ENCODE data around the gene NTSR1. TPM values are rescaled to one million over a fixed set of nuclear protein-coding genes. Genes with fewer than 3 reads are reported as not detected.
A peak's percentile ranks its signal among the peaks of the same experiment; 100 is the strongest.

Gene NTSR1
- total RNA-seq, 1 donor from 2014 or later, result 0.24 TPM

GRCh38 chr20:62670156-62670555, 38.5 kb upstream of the NTSR1 start:
- Mint-ChIP-seq H3K4me1 (ENCODE audit: unreplicated experiment) (peaks cover 23% of the 10 kb centered on the region), H3K36me3 (no peaks in the 10 kb centered on the region), H3K9me3 (no peaks in the 10 kb centered on the region), H3K27me3 (peaks cover 3% of the 10 kb centered on the region), H3K27ac (no peak overlapping the region), H3K4me3 (peak overlapping the region; percentile 11)
- no peak for DNase-seq (ENCODE audit: extremely low spot score, unreplicated experiment)
- no peak for TF ChIP-seq CTCF (conservative IDR thresholded peaks at IDR 0.05)

GRCh38 chr20:62670998-62671397, 37.6 kb upstream of the NTSR1 start:
- H3K9me3 Mint-ChIP-seq, result no peaks in the 10 kb centered on the region
- TF ChIP-seq CTCF (conservative IDR thresholded peaks at IDR 0.05), result no peak
- no peaks in the 10 kb centered on the region for H3K36me3 Mint-ChIP-seq
- no peak for DNase-seq (ENCODE audit: extremely low spot score, unreplicated experiment)
- peaks cover 23% of the 10 kb centered on the region for H3K4me1 Mint-ChIP-seq (ENCODE audit: unreplicated experiment)
- H3K27ac Mint-ChIP-seq, result no peak overlapping the region
- H3K4me3 Mint-ChIP-seq, result no peak overlapping the region
- H3K27me3 Mint-ChIP-seq, result peaks cover 3% of the 10 kb centered on the region

- no peak for DNase-seq (ENCODE audit: extremely low spot score, unreplicated experiment)
- peaks cover 8% of the 10 kb centered on the region for H3K27me3 Mint-ChIP-seq
- no peaks in the 10 kb centered on the region for H3K36me3 Mint-ChIP-seq
- H3K4me1 Mint-ChIP-seq (ENCODE audit: unreplicated experiment), result peaks cover 22% of the 10 kb centered on the region
- H3K9me3 Mint-ChIP-seq, result no peaks in the 10 kb centered on the region
- no peak overlapping the region for H3K4me3 Mint-ChIP-seq
- TF ChIP-seq CTCF (conservative IDR thresholded peaks at IDR 0.05), result no peak
- H3K27ac Mint-ChIP-seq, result no peak overlapping the region
These were observed 36.9 kb upstream of the NTSR1 start for GRCh38 chr20:62671765-62672164.

- Mint-ChIP-seq H3K27ac (no peak overlapping the region), H3K9me3 (no peaks in the 10 kb centered on the region), H3K4me3 (no peak overlapping the region), H3K4me1 (ENCODE audit: unreplicated experiment) (peaks cover 11% of the 10 kb centered on the region), H3K27me3 (peaks cover 11% of the 10 kb centered on the region), H3K36me3 (no peaks in the 10 kb centered on the region)
- no peak for DNase-seq (ENCODE audit: extremely low spot score, unreplicated experiment)
- no peak for TF ChIP-seq CTCF (conservative IDR thresholded peaks at IDR 0.05)
These were observed 34.3 kb upstream of the NTSR1 start for GRCh38 chr20:62674370-62674769.

- H3K9me3 Mint-ChIP-seq, result peaks cover 6% of the 10 kb centered on the region
- no peak overlapping the region for H3K4me3 Mint-ChIP-seq
- no peak for DNase-seq (ENCODE audit: extremely low spot score, unreplicated experiment)
- peaks cover 4% of the 10 kb centered on the region for H3K4me1 Mint-ChIP-seq (ENCODE audit: unreplicated experiment)
- H3K36me3 Mint-ChIP-seq, result no peaks in the 10 kb centered on the region
- TF ChIP-seq CTCF (conservative IDR thresholded peaks at IDR 0.05), result no peak
- H3K27me3 Mint-ChIP-seq, result peaks cover 11% of the 10 kb centered on the region
- no peak overlapping the region for H3K27ac Mint-ChIP-seq
These were observed 33.3 kb upstream of the NTSR1 start for GRCh38 chr20:62675156-62675876.

Data from type B pancreatic cell (in vitro differentiated cells).